Measurements from ENCODE around the gene WDR90.

The WDR90 gene

DNA sequence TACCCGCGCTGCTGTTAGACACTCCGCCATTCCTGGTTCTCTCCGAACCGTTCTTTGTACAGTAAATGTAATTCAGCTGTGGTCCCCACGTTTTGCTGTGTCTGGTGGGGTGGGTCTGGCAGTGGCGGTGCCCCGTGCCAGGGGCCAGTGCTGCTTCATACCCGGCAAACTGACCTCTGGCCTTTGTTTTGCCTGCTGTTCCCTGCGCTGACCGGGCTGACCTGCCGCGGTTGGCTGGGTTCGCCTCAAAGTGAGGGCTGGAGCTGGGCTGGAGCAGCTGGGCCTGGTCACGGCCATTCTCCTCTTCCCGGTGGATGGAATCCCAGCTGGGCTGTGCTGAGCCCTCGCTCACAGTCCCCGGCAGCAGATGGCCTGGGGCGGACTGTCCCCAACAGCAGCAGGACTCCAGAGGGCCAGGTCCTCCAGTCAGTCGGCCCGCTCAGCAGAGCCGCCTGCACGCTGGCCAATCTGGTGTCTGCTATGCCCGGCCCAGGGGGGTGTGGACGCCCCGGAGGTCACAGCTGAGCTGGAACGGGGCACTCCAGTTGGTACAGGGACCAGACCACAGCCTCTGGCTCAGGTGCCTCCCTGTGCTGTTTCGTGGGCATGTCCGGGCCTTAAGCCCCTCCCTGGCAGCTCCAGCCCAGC is 19.9 kb upstream of the WDR90 start:
- no peak overlapping the region for H3K4me3 ChIP-seq (ENCODE audit: low read depth, low read length)
- DNase-seq (ENCODE audit: low read depth, low spot score): no peak
- ChIA-PET POLR2A (no interaction called here), CTCF (no interaction called here)
- TF ChIP-seq, protein P1, sequence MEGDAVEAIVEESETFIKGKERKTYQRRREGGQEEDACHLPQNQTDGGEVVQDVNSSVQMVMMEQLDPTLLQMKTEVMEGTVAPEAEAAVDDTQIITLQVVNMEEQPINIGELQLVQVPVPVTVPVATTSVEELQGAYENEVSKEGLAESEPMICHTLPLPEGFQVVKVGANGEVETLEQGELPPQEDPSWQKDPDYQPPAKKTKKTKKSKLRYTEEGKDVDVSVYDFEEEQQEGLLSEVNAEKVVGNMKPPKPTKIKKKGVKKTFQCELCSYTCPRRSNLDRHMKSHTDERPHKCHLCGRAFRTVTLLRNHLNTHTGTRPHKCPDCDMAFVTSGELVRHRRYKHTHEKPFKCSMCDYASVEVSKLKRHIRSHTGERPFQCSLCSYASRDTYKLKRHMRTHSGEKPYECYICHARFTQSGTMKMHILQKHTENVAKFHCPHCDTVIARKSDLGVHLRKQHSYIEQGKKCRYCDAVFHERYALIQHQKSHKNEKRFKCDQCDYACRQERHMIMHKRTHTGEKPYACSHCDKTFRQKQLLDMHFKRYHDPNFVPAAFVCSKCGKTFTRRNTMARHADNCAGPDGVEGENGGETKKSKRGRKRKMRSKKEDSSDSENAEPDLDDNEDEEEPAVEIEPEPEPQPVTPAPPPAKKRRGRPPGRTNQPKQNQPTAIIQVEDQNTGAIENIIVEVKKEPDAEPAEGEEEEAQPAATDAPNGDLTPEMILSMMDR (IDR thresholded peaks at IDR 0.05; ENCODE audit: insufficient read depth, low read length, missing control alignments): no peak

DNA sequence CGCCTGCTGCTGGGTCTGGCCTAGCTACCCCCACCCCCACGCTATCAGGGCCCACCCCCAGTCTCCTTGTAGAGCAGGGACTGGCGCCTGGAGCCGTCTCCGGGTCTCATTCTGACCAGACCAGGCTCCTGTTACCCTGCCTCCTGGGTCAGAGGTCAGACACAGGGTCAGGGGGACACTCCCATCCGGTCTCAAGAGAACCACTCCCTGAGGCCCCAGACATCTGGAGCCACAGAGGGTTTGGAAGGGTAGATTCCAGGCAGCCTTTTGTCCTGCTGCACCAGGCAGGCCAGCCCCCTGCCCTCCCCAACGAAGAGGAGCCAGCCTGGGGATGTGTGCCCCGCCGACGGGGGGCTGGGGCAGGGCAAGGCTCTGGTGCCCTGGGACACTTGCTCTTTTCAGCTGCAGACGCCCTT is 19.3 kb upstream of the WDR90 start:
- no peak for DNase-seq (ENCODE audit: low read depth, low spot score)
- no peak overlapping the region for H3K4me3 ChIP-seq (ENCODE audit: low read depth, low read length)
- POLR2A ChIA-PET: no interaction called here
- CTCF ChIA-PET: no interaction called here
- TF ChIP-seq, protein P1 (IDR thresholded peaks at IDR 0.05; ENCODE audit: insufficient read depth, low read length, missing control alignments): no peak

DNA sequence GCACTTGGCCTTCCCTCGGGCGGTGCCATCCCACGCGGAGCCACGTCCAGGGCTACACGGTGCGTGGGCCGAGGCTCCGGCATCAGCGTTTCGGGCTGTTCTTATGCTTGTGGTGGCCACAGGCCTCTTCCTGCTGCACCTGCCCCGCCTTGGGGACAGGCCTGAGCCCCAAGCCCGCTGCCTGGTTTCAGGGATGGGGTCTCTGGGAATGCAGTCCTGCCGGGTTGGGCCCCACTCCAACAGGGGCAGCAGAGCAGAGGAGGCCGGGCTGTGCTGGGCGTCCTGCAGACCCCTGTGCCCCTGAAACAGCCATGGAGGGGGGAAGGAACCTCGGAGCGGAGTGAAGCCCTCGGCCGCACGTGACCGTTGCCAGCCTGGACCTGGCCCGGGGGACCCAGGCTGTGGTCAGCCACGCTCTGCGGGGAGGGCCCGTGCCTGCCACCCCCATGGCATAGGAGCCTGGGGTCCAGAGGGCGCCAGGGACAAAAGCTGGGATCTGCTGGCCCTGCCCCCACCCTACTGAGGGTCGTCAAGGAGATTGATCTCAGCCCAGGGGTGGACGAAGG is 18.8 kb upstream of the WDR90 start:
- no peak for DNase-seq (ENCODE audit: low read depth, low spot score)
- CTCF ChIA-PET: no interaction called here
- H3K4me3 ChIP-seq (ENCODE audit: low read depth, low read length): no peak overlapping the region
- POLR2A ChIA-PET: no interaction called here
- TF ChIP-seq, protein P1 (IDR thresholded peaks at IDR 0.05; ENCODE audit: insufficient read depth, low read length, missing control alignments): no peak

DNA sequence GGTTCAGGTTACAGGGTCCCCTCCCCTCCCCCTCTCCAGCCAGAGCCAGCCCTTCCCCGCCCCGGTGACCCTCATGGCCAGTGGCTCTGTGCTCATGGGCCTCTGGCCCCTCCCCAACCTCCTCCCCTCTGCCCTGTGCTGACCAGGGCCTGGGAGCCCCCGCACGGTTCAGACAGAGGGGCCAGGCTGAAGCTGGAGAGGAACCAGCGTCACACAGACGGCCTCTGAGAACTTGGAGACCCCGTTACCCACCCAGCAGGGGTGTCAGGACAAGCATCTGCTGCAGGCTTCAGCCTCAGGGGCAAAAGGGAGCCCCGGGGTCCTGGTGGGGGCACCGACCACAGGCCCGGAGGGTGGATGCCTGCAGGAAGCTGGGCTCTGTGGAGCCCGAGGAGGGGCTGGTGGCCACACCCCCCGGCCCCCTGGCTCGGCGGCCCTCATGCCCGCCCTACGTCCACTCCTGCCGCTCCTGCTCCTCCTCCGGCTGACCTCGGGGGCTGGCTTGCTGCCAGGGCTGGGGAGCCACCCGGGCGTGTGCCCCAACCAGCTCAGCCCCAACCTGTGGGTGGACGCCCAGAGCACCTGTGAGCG is 18.3 kb upstream of the WDR90 start, which contains the start of gene WFIKKN1:
Gene WFIKKN1 (plus strand): TSS at position 171 of the 591 bp plus-strand sequence. CDS start 269 bp downstream, at position 440.
- ChIA-PET CTCF (no interaction called here), POLR2A (no interaction called here)
- TF ChIP-seq, protein P1 (IDR thresholded peaks at IDR 0.05; ENCODE audit: insufficient read depth, low read length, missing control alignments): no peak
- DNase-seq (ENCODE audit: low read depth, low spot score): no peak
- H3K4me3 ChIP-seq (ENCODE audit: low read depth, low read length): no peak within 1 kb of the TSS

DNA sequence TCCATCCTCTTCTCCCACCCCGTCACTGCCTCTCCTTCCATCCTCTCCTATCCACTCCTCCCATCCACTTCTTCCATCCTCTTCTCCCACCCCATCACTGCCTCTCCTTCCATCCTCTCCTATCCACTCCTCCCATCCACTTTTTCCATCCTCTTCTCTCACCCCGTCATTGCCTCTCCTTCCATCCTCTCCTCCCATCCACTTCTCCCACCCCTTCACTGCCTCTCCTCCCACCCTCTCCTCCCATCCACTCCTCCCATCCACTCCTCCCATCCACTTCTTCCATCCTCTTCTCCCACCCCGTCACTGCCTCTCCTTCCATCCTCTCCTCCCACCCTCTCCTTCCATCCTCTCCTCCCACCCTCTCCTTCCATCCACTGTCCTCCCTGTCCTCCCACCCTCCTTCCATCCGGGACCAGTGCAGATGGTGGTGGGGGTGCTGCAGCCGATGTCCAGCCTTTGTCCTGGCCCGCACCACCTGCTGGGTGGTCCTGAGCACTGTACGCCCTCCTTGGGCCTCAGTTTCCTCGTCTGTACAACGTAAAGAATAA is 17.3 kb upstream of the WDR90 start:
- no peak for DNase-seq (ENCODE audit: low read depth, low spot score)
- POLR2A ChIA-PET: no interaction called here
- TF ChIP-seq, protein P1 (IDR thresholded peaks at IDR 0.05; ENCODE audit: insufficient read depth, low read length, missing control alignments): no peak
- CTCF ChIA-PET: no interaction called here
- H3K4me3 ChIP-seq (ENCODE audit: low read depth, low read length): no peak overlapping the region
